GM23248 (cell line): ENCODE measurements around the gene SRC. TPM values are rescaled to one million over a fixed set of nuclear protein-coding genes. Genes with fewer than 3 reads are reported as not detected.
A peak's percentile ranks its signal among the peaks of the same experiment; 100 is the strongest.

Source experiments
- DNase-seq: peaks from one replicate; pipeline ENCODE4 v3.0.0-alpha.2; 2015
- H2AFZ ChIP-seq: fragments of 200-600 bp; sonication (generic); 2 replicates; pipeline ENCODE4 v1.6.1; 2016; ENCODE audit warnings: antibody characterized with exemption
- H3F3A ChIP-seq: fragments of 200-600 bp; sonication (generic); 2 replicates; pipeline ENCODE4 v1.6.1; 2016; ENCODE audit warnings: mild to moderate bottlenecking, antibody characterized with exemption, mixed run types; ENCODE audit not compliant: insufficient read depth
- H3K27ac ChIP-seq: fragments of 200-600 bp; sonication (generic); 2 replicates; pipeline ENCODE4 v1.5.1; 2016; ENCODE audit warnings: mild to moderate bottlenecking
- H3K27me3 ChIP-seq: fragments of 200-600 bp; sonication (generic); replicated peaks from 2 replicates; pipeline ENCODE4 v1.6.1; 2016; ENCODE audit warnings: mild to moderate bottlenecking; ENCODE audit not compliant: insufficient read depth
- H3K36me3 ChIP-seq: fragments of 200-600 bp; sonication (generic); 2 replicates; pipeline ENCODE4 v1.6.1; 2016; ENCODE audit warnings: low read depth, mild to moderate bottlenecking
- H3K4me1 ChIP-seq: fragments of 200-600 bp; sonication (generic); 2 replicates; pipeline ENCODE4 v1.6.1; 2016; ENCODE audit warnings: mild to moderate bottlenecking; ENCODE audit not compliant: insufficient read depth
- H3K4me2 ChIP-seq: fragments of 200-600 bp; sonication (generic); one replicate; pipeline ENCODE4 v1.6.1; 2016; ENCODE audit warnings: mild to moderate bottlenecking; ENCODE audit not compliant: unreplicated experiment
- H3K4me3 ChIP-seq: fragments of 200-600 bp; sonication (generic); 2 replicates; pipeline ENCODE4 v1.5.1; 2016; ENCODE audit warnings: mild to moderate bottlenecking
- H3K79me2 ChIP-seq: fragments of 200-600 bp; sonication (generic); 2 replicates; pipeline ENCODE4 v1.6.1; 2016; ENCODE audit warnings: mild to moderate bottlenecking; ENCODE audit not compliant: insufficient read depth
- H3K9ac ChIP-seq: fragments of 200-600 bp; sonication (generic); 2 replicates; pipeline ENCODE4 v1.6.1; 2016; ENCODE audit warnings: mild to moderate bottlenecking
- H3K9me2 ChIP-seq: fragments of 200-600 bp; sonication (generic); 2 replicates; pipeline ENCODE4 v1.6.1; 2016; ENCODE audit warnings: mixed run types, mild to moderate bottlenecking, moderate library complexity; ENCODE audit not compliant: insufficient read depth
- H3K9me3 ChIP-seq: fragments of 200-600 bp; sonication (generic); one replicate; pipeline ENCODE4 v1.6.1; 2017; ENCODE audit warnings: low read depth
- H4K20me1 ChIP-seq: fragments of 200-600 bp; sonication (generic); 2 replicates; pipeline ENCODE4 v1.6.0; 2016; ENCODE audit not compliant: insufficient read depth
- EZH2 ChIP-seq: fragments of 200-600 bp; sonication (generic); IDR thresholded peaks from 2 replicates; pipeline ENCODE4 v1.6.1; 2018; ENCODE audit warnings: antibody characterized with exemption, mild to moderate bottlenecking; ENCODE audit not compliant: insufficient read depth, poor library complexity, severe bottlenecking
- EZH2phosphoT487 ChIP-seq: fragments of 200-600 bp; sonication (generic); IDR thresholded peaks from 2 replicates; pipeline ENCODE4 v1.6.1; 2018; ENCODE audit warnings: antibody characterized with exemption, moderate library complexity, mild to moderate bottlenecking, low read depth; ENCODE audit not compliant: insufficient read depth
- WGBS, 2 experiments: methylation state at CpG; one replicate each; pipeline ENCODE4 v1.1.6; 2015 to 2017; ENCODE audit warnings: low lambda C conversion rate in 2 of 2, low coverage in 1 of 2; ENCODE audit errors: missing lambda C conversion rate in 2 of 2; 5-methylcytosine and 5-hydroxymethylcytosine counted together
- in situ Hi-C: fragments of 300-500 bp; cut with MboI; formaldehyde crosslinking; loops from 2 replicates; pipeline ENCODE4 v1.15.0; 2020
- polyA plus RNA-seq: library from polyadenylated mRNA; unstranded; fragments of >200 nt; fragmentation: Nextera tagmentation; extraction: Ambion mirVana; gene quantifications from 2 replicates; pipeline ENCODE4 v1.2.1, GENCODE V29; 2016
- total RNA-seq: library from RNA; depleted of rRNA; stranded (reverse); fragments of >200 nt; shearing (Covaris generic); gene quantifications from 2 replicates; pipeline ENCODE4 v1.2.3, GENCODE V29; 2014

Gene SRC
- total and polyA plus RNA-seq, 2 experiments from 2014 or later: 17.0 to 28.6 TPM

DNA sequence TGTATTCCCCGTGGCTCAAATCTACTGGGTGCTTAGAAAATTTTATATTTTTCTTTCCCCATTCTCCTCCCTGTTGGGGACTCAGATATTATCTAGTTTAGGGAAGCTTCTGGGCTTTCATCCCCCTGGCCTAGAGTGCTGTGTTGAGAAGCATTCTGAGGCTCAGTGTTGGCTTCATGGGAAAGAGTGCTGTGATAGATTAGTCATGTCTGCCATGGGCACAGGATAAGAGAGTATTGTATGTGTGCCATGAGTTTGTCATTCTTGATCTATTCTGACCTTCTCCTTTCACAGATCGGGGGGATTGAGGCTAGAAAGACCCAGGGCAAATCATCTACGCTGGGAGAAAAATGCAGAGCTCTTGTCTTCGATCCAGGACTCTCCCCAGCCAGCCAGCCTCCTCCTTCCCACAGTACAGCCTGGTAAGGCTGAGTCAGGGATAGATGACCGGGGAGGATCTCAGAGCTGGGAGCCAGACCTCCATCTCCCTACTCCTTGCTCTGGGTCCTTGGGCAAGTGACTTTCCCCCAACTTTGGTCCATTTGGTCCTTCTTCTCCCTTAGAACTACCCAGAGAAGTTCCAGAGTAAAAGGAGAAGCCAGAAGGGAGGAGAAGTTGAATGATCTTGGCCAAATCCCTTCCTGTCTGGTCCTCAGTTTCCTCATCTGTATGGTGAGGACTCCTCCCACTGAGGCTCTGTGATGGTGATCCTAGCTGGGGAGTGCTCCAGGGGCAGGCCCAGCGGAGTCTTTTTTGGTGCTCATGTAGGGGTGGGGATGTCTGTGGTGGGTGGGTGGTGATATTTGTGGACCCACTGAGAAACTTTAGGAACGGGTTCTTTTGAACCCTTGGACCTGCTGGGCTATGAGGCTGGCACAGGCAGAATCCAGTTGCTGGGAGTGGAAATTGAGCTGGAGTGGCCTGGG lies 5.0 kb downstream of the SRC start:
- no peaks in the 10 kb centered on the region for H4K20me1 ChIP-seq
- H3K36me3 ChIP-seq: 0 out of 2 replicates have a peak, but pooled peaks cover 4% of the 10 kb centered on the region
- no peaks in the 10 kb centered on the region for H3K9me3 ChIP-seq
- H3K4me1 ChIP-seq: peaks cover 26% of the 10 kb centered on the region
- no peak overlapping the region for H3K9ac ChIP-seq
- peak; percentile 33 for DNase-seq
- H3K4me3 ChIP-seq: no peak overlapping the region
- H3K27me3 ChIP-seq: no peaks in the 10 kb centered on the region
- TF ChIP-seq EZH2phosphoT487 (no peak), EZH2 (no peak)
- in situ Hi-C loops: no loop called here
- H3F3A ChIP-seq: peaks cover 20% of the 10 kb centered on the region; the same call in 1 of the 2 replicates
- no peaks in the 10 kb centered on the region for H3K9me2 ChIP-seq
- no peak overlapping the region for H2AFZ ChIP-seq
- no peak overlapping the region for H3K4me2 ChIP-seq
- WGBS, 2 experiments: 83% methylated on average over 7 of the region's 7 CpGs
- H3K79me2 ChIP-seq: peaks cover 96% of the 10 kb centered on the region
- no peak overlapping the region for H3K27ac ChIP-seq

DNA sequence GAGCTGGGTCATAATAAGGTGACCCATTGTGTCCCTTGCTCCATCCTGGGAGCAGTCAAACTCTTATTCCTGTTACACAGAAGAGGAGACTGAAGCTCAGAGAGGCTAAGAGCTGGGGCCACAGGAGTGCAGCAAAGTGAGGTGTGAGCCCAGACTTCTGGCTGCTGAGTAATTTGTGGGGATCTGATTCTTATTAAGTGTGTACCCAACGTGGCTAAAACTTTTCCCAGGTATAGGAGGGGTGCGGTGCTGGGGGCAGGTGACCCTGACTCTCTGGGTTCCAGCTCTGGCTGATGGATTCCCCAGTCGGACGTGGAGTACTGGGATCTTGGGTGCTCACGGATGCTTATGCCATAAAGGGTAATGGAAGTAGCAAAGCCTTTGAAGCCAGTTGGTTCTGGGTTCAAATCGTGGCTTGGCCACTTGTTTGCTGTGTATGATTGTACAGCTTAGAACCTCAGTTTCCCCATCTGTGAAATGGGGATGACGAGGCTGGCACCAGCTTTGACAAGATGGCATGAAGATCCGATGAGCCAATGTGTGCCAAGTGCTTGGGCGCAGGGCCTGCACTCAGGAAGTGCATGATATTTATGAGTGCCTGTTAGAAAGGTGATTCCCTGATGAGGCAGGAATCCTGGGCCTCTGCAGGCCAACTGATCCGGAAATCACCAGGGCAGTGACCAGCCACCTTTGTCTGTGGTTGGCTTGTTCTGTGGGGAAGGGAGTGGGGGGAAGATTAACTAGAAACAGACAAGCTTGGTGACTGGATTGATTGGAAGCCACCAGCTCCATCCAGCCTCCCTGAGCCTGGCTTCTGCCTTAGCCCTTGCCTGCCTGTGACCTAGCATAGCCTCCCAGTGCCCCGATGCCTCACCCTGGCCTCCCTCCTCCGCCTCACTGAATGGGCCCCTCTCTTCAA lies 6.0 kb downstream of the SRC start:
- Histone ChIP-seq H3K9me2 (no peaks in the 10 kb centered on the region), H3F3A (peaks cover 20% of the 10 kb centered on the region; the same call in 1 of the 2 replicates), H3K79me2 (peaks cover 100% of the 10 kb centered on the region), H3K9me3 (no peaks in the 10 kb centered on the region), H3K4me3 (no peak overlapping the region), H3K36me3 (0 out of 2 replicates have a peak, but pooled peaks cover 4% of the 10 kb centered on the region), H3K9ac (no peak overlapping the region), H3K27ac (no peak overlapping the region), H4K20me1 (no peaks in the 10 kb centered on the region), H3K4me2 (no peak overlapping the region), H3K27me3 (no peaks in the 10 kb centered on the region), H2AFZ (no peak overlapping the region), H3K4me1 (peaks cover 34% of the 10 kb centered on the region)
- no peak for TF ChIP-seq EZH2phosphoT487
- TF ChIP-seq EZH2: no peak
- WGBS, 2 experiments: 72 to 75% methylated on average over 12 of the region's 12 CpGs
- DNase-seq: no peak
- in situ Hi-C loops: no loop called here

DNA sequence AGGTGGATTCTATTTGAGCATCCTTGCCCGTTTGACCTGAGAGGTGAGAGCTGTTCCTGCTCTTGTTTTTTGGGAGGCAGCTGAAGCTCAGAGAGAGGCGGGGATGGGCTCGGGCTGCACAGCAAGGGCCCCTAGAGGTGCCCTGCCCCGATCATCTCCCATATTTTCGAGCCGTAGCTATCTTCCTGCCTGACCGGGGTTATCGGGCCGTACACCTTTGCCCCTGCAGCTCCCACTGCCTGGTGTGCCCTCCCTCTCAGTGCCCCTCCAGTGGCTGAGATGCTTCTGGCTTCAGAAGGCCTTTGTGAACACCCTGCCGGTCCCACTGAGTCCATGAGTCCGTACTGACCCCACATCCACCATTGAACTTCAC lies 6.7 kb downstream of the SRC start:
- TF ChIP-seq EZH2phosphoT487 (no peak), EZH2 (no peak)
- no peak overlapping the region for H3K9ac ChIP-seq
- peaks cover 100% of the 10 kb centered on the region for H3K79me2 ChIP-seq
- H3K27ac ChIP-seq: no peak overlapping the region
- 0 out of 2 replicates have a peak, but pooled peaks cover 4% of the 10 kb centered on the region for H3K36me3 ChIP-seq
- H3K9me3 ChIP-seq: no peaks in the 10 kb centered on the region
- peaks cover 20% of the 10 kb centered on the region; the same call in 1 of the 2 replicates for H3F3A ChIP-seq
- in situ Hi-C loops: no loop called here
- H3K4me1 ChIP-seq: peaks cover 30% of the 10 kb centered on the region
- H3K27me3 ChIP-seq: no peaks in the 10 kb centered on the region
- no peak overlapping the region for H3K4me2 ChIP-seq
- H3K4me3 ChIP-seq: no peak overlapping the region
- no peaks in the 10 kb centered on the region; the same call in 1 of the 2 replicates for H4K20me1 ChIP-seq
- H3K9me2 ChIP-seq: no peaks in the 10 kb centered on the region
- H2AFZ ChIP-seq: no peak overlapping the region
- 90 to 92% methylated on average over 11 of the region's 11 CpGs for WGBS, 2 experiments
- no peak for DNase-seq

DNA sequence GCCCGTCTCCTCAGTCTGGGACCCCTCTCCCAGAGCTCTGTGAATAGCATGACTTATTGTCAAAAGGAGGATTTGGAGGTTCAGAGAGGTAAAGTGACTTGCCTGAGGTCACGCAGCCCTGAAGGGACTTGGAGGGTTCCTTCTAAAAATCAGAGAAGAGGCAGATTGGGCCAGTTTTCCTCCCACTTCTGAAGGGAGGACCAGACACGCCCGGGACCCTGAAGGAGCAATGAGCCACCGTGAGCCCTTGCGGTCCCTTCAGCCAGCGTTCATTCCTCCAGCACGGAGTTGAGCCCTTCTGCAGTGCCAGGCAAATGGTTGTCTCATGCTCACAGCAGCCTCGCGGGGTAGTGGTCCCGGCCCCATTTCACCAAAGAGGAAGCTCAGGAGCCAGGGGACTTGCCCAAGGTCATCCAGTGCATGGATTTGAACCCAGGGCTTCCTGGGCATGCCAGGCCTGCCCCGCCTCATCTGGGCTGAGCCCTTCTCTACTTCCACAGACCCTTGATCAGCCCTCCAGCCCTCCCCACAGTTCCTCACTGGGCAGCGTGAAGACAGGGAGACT lies 7.4 kb downstream of the SRC start:
- Histone ChIP-seq H3K4me1 (peaks cover 28% of the 10 kb centered on the region), H3K79me2 (peaks cover 100% of the 10 kb centered on the region), H3K4me3 (no peak overlapping the region), H2AFZ (no peak overlapping the region), H3K27me3 (no peaks in the 10 kb centered on the region), H3K4me2 (no peak overlapping the region), H3K9ac (no peak overlapping the region), H3K9me3 (no peaks in the 10 kb centered on the region), H3K27ac (no peak overlapping the region), H3K36me3 (0 out of 2 replicates have a peak, but pooled peaks cover 4% of the 10 kb centered on the region), H3F3A (peaks cover 16% of the 10 kb centered on the region; the same call in 1 of the 2 replicates), H4K20me1 (no peaks in the 10 kb centered on the region; the same call in 1 of the 2 replicates), H3K9me2 (no peaks in the 10 kb centered on the region)
- 95 to 98% methylated on average over 13 of the region's 13 CpGs for WGBS, 2 experiments
- DNase-seq: no peak
- in situ Hi-C loops: no loop called here
- no peak for TF ChIP-seq EZH2phosphoT487
- no peak for TF ChIP-seq EZH2
